Measurements from ENCODE around the gene INO80.
"Not testable (repeated sequence)": the region's sequence is repeated elsewhere in the genome, so short reads cannot be mapped to it uniquely, and the experiment has no call there.

Gene INO80

GRCh38 chr15:41116116-41116961 is at the start of gene INO80:
INO80 (minus strand) TSS chr15:41116280; CDS start chr15:41096310, 19,970 bp downstream.
- DNase-seq (ENCODE audit: insufficient read length, low spot score) (peak; percentile 97), FAIRE-seq (peak; percentile 79)

GRCh38 chr15:41161736-41162135 is 45.7 kb upstream of the INO80 start:
- FAIRE-seq, result no peak

GRCh38 chr15:41161336-41161735 is 45.3 kb upstream of the INO80 start:
- DNase-seq (ENCODE audit: insufficient read length, low spot score) (no peak), FAIRE-seq (no peak)

More at GRCh38 chr15:41161736-41162135, 45.7 kb upstream of the INO80 start:
- DNase-seq (ENCODE audit: insufficient read length, low spot score), result no peak

- FAIRE-seq (no peak), DNase-seq (ENCODE audit: insufficient read length, low spot score) (no peak)
These were observed 44.7 kb upstream of the INO80 start for GRCh38 chr15:41160639-41161315.

- no peak for FAIRE-seq
These were observed 38.3 kb upstream of the INO80 start for GRCh38 chr15:41154412-41154811.

GRCh38 chr15:41153733-41154132 is 37.7 kb upstream of the INO80 start:
- no peak for DNase-seq (ENCODE audit: insufficient read length, low spot score)
- FAIRE-seq, result no peak

More at GRCh38 chr15:41154412-41154811, 38.3 kb upstream of the INO80 start:
- no peak for DNase-seq (ENCODE audit: insufficient read length, low spot score)

- no peak for FAIRE-seq
- DNase-seq (ENCODE audit: insufficient read length, low spot score), result no peak
These were observed 35.4 kb upstream of the INO80 start for GRCh38 chr15:41151451-41152005.

- FAIRE-seq (no peak), DNase-seq (ENCODE audit: insufficient read length, low spot score) (no peak)
These were observed 34.2 kb upstream of the INO80 start for GRCh38 chr15:41150279-41150678.

- FAIRE-seq (no peak), DNase-seq (ENCODE audit: insufficient read length, low spot score) (no peak)
These were observed 32.0 kb upstream of the INO80 start for GRCh38 chr15:41148065-41148464.

- FAIRE-seq, result no peak
- DNase-seq (ENCODE audit: insufficient read length, low spot score), result no peak
These were observed 23.5 kb upstream of the INO80 start for GRCh38 chr15:41139619-41140018.

- not testable (repeated sequence) for FAIRE-seq; DNase-seq (ENCODE audit: insufficient read length, low spot score)
These were observed 23.0 kb upstream of the INO80 start for GRCh38 chr15:41139112-41139511.

- FAIRE-seq; DNase-seq (ENCODE audit: insufficient read length, low spot score): not testable (repeated sequence)
These were observed 19.5 kb upstream of the INO80 start for GRCh38 chr15:41135580-41135979.

- DNase-seq (ENCODE audit: insufficient read length, low spot score) (no peak), FAIRE-seq (no peak)
These were observed 17.4 kb upstream of the INO80 start for GRCh38 chr15:41133454-41133853.

GRCh38 chr15:41132094-41132493 is 16.0 kb upstream of the INO80 start:
- FAIRE-seq; DNase-seq (ENCODE audit: insufficient read length, low spot score): not testable (repeated sequence)

GRCh38 chr15:41128174-41128902 is 12.3 kb upstream of the INO80 start:
- DNase-seq (ENCODE audit: insufficient read length, low spot score), result no peak
- no peak for FAIRE-seq

- no peak for FAIRE-seq
- DNase-seq (ENCODE audit: insufficient read length, low spot score), result no peak
These were observed 10.0 kb upstream of the INO80 start for GRCh38 chr15:41125931-41126642.

- FAIRE-seq (no peak), DNase-seq (ENCODE audit: insufficient read length, low spot score) (no peak)
These were observed 9.1 kb upstream of the INO80 start for GRCh38 chr15:41125063-41125669.

GRCh38 chr15:41124058-41124457 is 8.0 kb upstream of the INO80 start:
- FAIRE-seq (no peak), DNase-seq (ENCODE audit: insufficient read length, low spot score) (no peak)

- DNase-seq (ENCODE audit: insufficient read length, low spot score) (no peak), FAIRE-seq (no peak)
These were observed 6.8 kb upstream of the INO80 start for GRCh38 chr15:41122849-41123248.

GRCh38 chr15:41121951-41122350 is 5.9 kb upstream of the INO80 start:
- FAIRE-seq, result no peak

More at GRCh38 chr15:41121951-41122350, 5.9 kb upstream of the INO80 start:
- DNase-seq (ENCODE audit: insufficient read length, low spot score), result no peak

All from HTR-8/SVneo (cell line).